NCI-H1092 treated with DMSO at 0.1 percent for 48 hours (cell line): ENCODE measurements around the gene JADE1.

Source experiments
- DNase-seq: peaks from one replicate; lab custom pipeline; 2025; lab: John Stamatoyannopoulos, UW

Gene JADE1

GRCh38 chr4:128810871-128811570 is 1.5 kb downstream of the JADE1 start:
- peak; percentile 78 for DNase-seq

GRCh38 chr4:128811571-128812441 is 2.3 kb downstream of the JADE1 start:
- peak; percentile 89 for DNase-seq

GRCh38 chr4:128812442-128813235 is 3.1 kb downstream of the JADE1 start:
- peak; percentile 84 for DNase-seq

- no peak for DNase-seq
These were observed 4.5 kb downstream of the JADE1 start for GRCh38 chr4:128813965-128814364.

- DNase-seq, result no peak
These were observed 8.9 kb downstream of the JADE1 start for GRCh38 chr4:128818442-128818841.

- no peak for DNase-seq
These were observed 9.7 kb downstream of the JADE1 start for GRCh38 chr4:128819082-128819742.

- DNase-seq, result no peak
These were observed 11.2 kb downstream of the JADE1 start for GRCh38 chr4:128820671-128821070.

- DNase-seq, result no peak
These were observed 11.7 kb downstream of the JADE1 start for GRCh38 chr4:128821151-128821550.

GRCh38 chr4:128823025-128823661 is 13.6 kb downstream of the JADE1 start:
- no peak for DNase-seq

- DNase-seq, result no peak
These were observed 15.7 kb downstream of the JADE1 start for GRCh38 chr4:128825226-128825625.

- DNase-seq, result no peak
These were observed 17.8 kb downstream of the JADE1 start for GRCh38 chr4:128827296-128827695.

- DNase-seq, result no peak
These were observed 21.5 kb downstream of the JADE1 start for GRCh38 chr4:128830906-128831503.

GRCh38 chr4:128831531-128832242 is 22.2 kb downstream of the JADE1 start:
- DNase-seq, result peak; percentile 46

GRCh38 chr4:128832243-128832625 is 22.7 kb downstream of the JADE1 start:
- DNase-seq, result no peak

- DNase-seq, result no peak
These were observed 26.2 kb downstream of the JADE1 start for GRCh38 chr4:128835498-128836222.

GRCh38 chr4:128837198-128837597 is 27.7 kb downstream of the JADE1 start:
- DNase-seq, result no peak

GRCh38 chr4:128837679-128838078 is 28.2 kb downstream of the JADE1 start:
- no peak for DNase-seq

- DNase-seq, result no peak
These were observed 31.3 kb downstream of the JADE1 start for GRCh38 chr4:128840711-128841318.

GRCh38 chr4:128841402-128841801 is 31.9 kb downstream of the JADE1 start:
- DNase-seq, result no peak
